Vagina (tissue), 2 donors: Measurements from ENCODE around the gene B4GALT7.

Experiments used
- CTCF ChIP-seq, 3 experiments: fragments of 450-650 bp in 2 of 3; fragments of 200-600 bp in 1 of 3; sonication (generic) in 1 of 3; IDR thresholded peaks; one replicate each; pipeline ENCODE4 v1.5.1; 2017 to 2019; ENCODE audit warnings: antibody characterized with exemption in 3 of 3, mild to moderate bottlenecking in 2 of 3, moderate library complexity in 2 of 3
- POLR2AphosphoS5 ChIP-seq, 2 donors: sonication (generic); formaldehyde crosslinking; IDR thresholded peaks; one replicate each; pipeline ENCODE4 v1.9.0; 2017; ENCODE audit warnings: antibody characterized with exemption in 2 of 2, mild to moderate bottlenecking in 2 of 2, low read depth in 1 of 2; ENCODE audit not compliant: insufficient read depth in 1 of 2

GRCh38 chr5:177604116-177604521 is 4.2 kb downstream of the B4GALT7 start:
- TF ChIP-seq POLR2AphosphoS5 (IDR thresholded peaks at IDR 0.05; ENCODE audit: insufficient read depth in 1 of 2, low read depth in 1 of 2), result no peak
- no peak for TF ChIP-seq CTCF (IDR thresholded peaks at IDR 0.05)
